Thymus (tissue), 11 donors: ENCODE results near the gene CPLX1. TPM values are rescaled to one million over a fixed set of nuclear protein-coding genes. Genes with fewer than 3 reads are reported as not detected.

Experiments used
- DNase-seq, 9 donors: peaks; one replicate each; pipeline ENCODE4 v3.0.0-alpha.2; 2013; ENCODE audit warnings: low spot score in 9 of 9, low read depth in 6 of 9, missing footprints in 1 of 9
- H3K27ac ChIP-seq, 2 donors: one replicate each; pipeline ENCODE4 v1.5.1; 2013; ENCODE audit warnings: control low read depth in 1 of 2, low read depth in 1 of 2, low read length in 1 of 2, mild to moderate bottlenecking in 1 of 2, moderate library complexity in 1 of 2
- H3K27me3 ChIP-seq, 2 donors: one replicate each; pipeline ENCODE4 v1.5.1; 2013; ENCODE audit warnings: low read length in 1 of 2; ENCODE audit not compliant: control insufficient read depth in 2 of 2, insufficient read depth in 1 of 2
- H3K36me3 ChIP-seq, 2 donors: one replicate each; pipeline ENCODE4 v1.5.1; 2013; ENCODE audit warnings: low read length in 1 of 2, mild to moderate bottlenecking in 1 of 2, moderate library complexity in 1 of 2; ENCODE audit not compliant: control insufficient read depth in 2 of 2, insufficient read depth in 2 of 2
- H3K4me1 ChIP-seq, 2 donors: one replicate each; pipeline ENCODE4 v1.5.1; 2013; ENCODE audit warnings: low read length in 2 of 2; ENCODE audit not compliant: control insufficient read depth in 2 of 2, insufficient read depth in 2 of 2
- H3K4me3 ChIP-seq, 2 donors: one replicate each; pipeline ENCODE4 v1.5.1; 2013; ENCODE audit warnings: low read length in 2 of 2, control low read depth in 1 of 2, mild to moderate bottlenecking in 1 of 2
- H3K9me3 ChIP-seq, 2 donors: one replicate each; pipeline ENCODE4 v1.5.1; 2013; ENCODE audit warnings: low read length in 1 of 2, mild to moderate bottlenecking in 1 of 2; ENCODE audit not compliant: control insufficient read depth in 2 of 2, insufficient read depth in 1 of 2
- WGBS: extraction: QIAGEN DNeasy Blood & Tissue Kit; methylation state at CpG from one replicate; pipeline ENCODE4 v1.1.7; 2013; 5-methylcytosine and 5-hydroxymethylcytosine counted together
- polyA plus RNA-seq: library from polyadenylated mRNA; stranded (reverse); fragments of 200-250 nt; gene quantifications from one replicate; pipeline ENCODE4 v1.2.3, GENCODE V29; 2013
- total RNA-seq: library from RNA; stranded (reverse); fragments of 120-200 nt; gene quantifications from one replicate; pipeline ENCODE4 v1.2.4, GENCODE V29; 2013
- donor health status: healthy.

CPLX1 gene
- total and polyA plus RNA-seq, 2 donors: 3.5 to 7.9 TPM

GRCh38 chr4:825063-825970 lies 612 bp downstream of the CPLX1 start:
- Histone ChIP-seq H3K4me3 (peak overlapping the region in 1 of 2 donors; percentile 45), H3K4me1 (peaks cover 8 to 12% of the 10 kb centered on the region in 2 donors), H3K36me3 (no peaks in the 10 kb centered on the region), H3K9me3 (peaks cover 0 to 4% of the 10 kb centered on the region in 2 donors), H3K27me3 (peaks cover 68 to 95% of the 10 kb centered on the region in 2 donors), H3K27ac (no peak overlapping the region)
- WGBS: 9% methylated on average over 94 of the region's 94 CpGs
- DNase-seq: peak in 8 of 9 donors; percentile 17 to 68 (median 30)

GRCh38 chr4:824461-825062 lies 1.4 kb downstream of the CPLX1 start:
- peak in 6 of 9 donors; percentile 14 to 47 (median 28) for DNase-seq
- Histone ChIP-seq H3K27ac (no peak overlapping the region), H3K27me3 (peaks cover 69 to 95% of the 10 kb centered on the region in 2 donors), H3K9me3 (peaks cover 0 to 9% of the 10 kb centered on the region in 2 donors), H3K4me1 (peaks cover 8 to 12% of the 10 kb centered on the region in 2 donors), H3K4me3 (peak overlapping the region in 1 of 2 donors; percentile 45), H3K36me3 (no peaks in the 10 kb centered on the region)
- WGBS: 14% methylated on average over 23 of the region's 23 CpGs

GRCh38 chr4:823761-824460 lies 2.0 kb downstream of the CPLX1 start:
- Histone ChIP-seq H3K9me3 (peaks cover 0 to 9% of the 10 kb centered on the region in 2 donors), H3K4me1 (peaks cover 8 to 12% of the 10 kb centered on the region in 2 donors), H3K27ac (no peak overlapping the region), H3K36me3 (no peaks in the 10 kb centered on the region), H3K27me3 (peaks cover 67 to 92% of the 10 kb centered on the region in 2 donors), H3K4me3 (no peak overlapping the region)
- no peak for DNase-seq
- 55% methylated on average over 24 of the region's 24 CpGs for WGBS

GRCh38 chr4:823176-823760 lies 2.7 kb downstream of the CPLX1 start:
- WGBS: 85% methylated on average over 21 of the region's 21 CpGs
- H3K4me1 ChIP-seq: peaks cover 8 to 12% of the 10 kb centered on the region in 2 donors
- DNase-seq: no peak
- no peaks in the 10 kb centered on the region for H3K36me3 ChIP-seq
- no peak overlapping the region for H3K4me3 ChIP-seq
- peaks cover 61 to 91% of the 10 kb centered on the region in 2 donors for H3K27me3 ChIP-seq
- H3K9me3 ChIP-seq: peaks cover 0 to 9% of the 10 kb centered on the region in 2 donors
- no peak overlapping the region for H3K27ac ChIP-seq

- DNase-seq: no peak
- Histone ChIP-seq H3K4me3 (no peak overlapping the region), H3K4me1 (peaks cover 8 to 12% of the 10 kb centered on the region in 2 donors), H3K27ac (no peak overlapping the region), H3K9me3 (peaks cover 0 to 9% of the 10 kb centered on the region in 2 donors), H3K36me3 (no peaks in the 10 kb centered on the region), H3K27me3 (peaks cover 54 to 91% of the 10 kb centered on the region in 2 donors)
- 62% methylated on average over 24 of the region's 24 CpGs for WGBS
Measured at GRCh38 chr4:822361-823175, 3.4 kb downstream of the CPLX1 start.

GRCh38 chr4:821631-822030 lies 4.3 kb downstream of the CPLX1 start:
- H3K9me3 ChIP-seq: peaks cover 0 to 9% of the 10 kb centered on the region in 2 donors
- DNase-seq: no peak
- 87% methylated on average over 16 of the region's 16 CpGs for WGBS
- H3K4me3 ChIP-seq: no peak overlapping the region
- H3K36me3 ChIP-seq: no peaks in the 10 kb centered on the region
- peaks cover 8 to 10% of the 10 kb centered on the region in 2 donors for H3K4me1 ChIP-seq
- H3K27me3 ChIP-seq: peaks cover 45 to 85% of the 10 kb centered on the region in 2 donors
- no peak overlapping the region for H3K27ac ChIP-seq

GRCh38 chr4:821181-821591 lies 4.7 kb downstream of the CPLX1 start:
- Histone ChIP-seq H3K27me3 (peaks cover 43 to 87% of the 10 kb centered on the region in 2 donors), H3K27ac (no peak overlapping the region), H3K4me3 (no peak overlapping the region), H3K9me3 (peaks cover 0 to 9% of the 10 kb centered on the region in 2 donors), H3K36me3 (no peaks in the 10 kb centered on the region), H3K4me1 (peaks cover 8 to 10% of the 10 kb centered on the region in 2 donors)
- 87% methylated on average over 22 of the region's 22 CpGs for WGBS
- no peak for DNase-seq
